K562 treated with DMSO at 1 percent for 48 hours (cell line): ENCODE measurements around the gene DNAAF6. TPM values are rescaled to one million over a fixed set of nuclear protein-coding genes. Genes with fewer than 3 reads are reported as not detected.

Experiments
- total RNA-seq: library from RNA; unstranded; fragments of 300-600 nt; gene quantifications from 2 replicates; pipeline ENCODE4 v1.2.3, GENCODE V29; 2022; ENCODE audit warnings: low replicate concordance; ENCODE audit errors: extremely low read depth

The DNAAF6 gene
- total RNA-seq, result not detected in 2 replicates

DNA sequence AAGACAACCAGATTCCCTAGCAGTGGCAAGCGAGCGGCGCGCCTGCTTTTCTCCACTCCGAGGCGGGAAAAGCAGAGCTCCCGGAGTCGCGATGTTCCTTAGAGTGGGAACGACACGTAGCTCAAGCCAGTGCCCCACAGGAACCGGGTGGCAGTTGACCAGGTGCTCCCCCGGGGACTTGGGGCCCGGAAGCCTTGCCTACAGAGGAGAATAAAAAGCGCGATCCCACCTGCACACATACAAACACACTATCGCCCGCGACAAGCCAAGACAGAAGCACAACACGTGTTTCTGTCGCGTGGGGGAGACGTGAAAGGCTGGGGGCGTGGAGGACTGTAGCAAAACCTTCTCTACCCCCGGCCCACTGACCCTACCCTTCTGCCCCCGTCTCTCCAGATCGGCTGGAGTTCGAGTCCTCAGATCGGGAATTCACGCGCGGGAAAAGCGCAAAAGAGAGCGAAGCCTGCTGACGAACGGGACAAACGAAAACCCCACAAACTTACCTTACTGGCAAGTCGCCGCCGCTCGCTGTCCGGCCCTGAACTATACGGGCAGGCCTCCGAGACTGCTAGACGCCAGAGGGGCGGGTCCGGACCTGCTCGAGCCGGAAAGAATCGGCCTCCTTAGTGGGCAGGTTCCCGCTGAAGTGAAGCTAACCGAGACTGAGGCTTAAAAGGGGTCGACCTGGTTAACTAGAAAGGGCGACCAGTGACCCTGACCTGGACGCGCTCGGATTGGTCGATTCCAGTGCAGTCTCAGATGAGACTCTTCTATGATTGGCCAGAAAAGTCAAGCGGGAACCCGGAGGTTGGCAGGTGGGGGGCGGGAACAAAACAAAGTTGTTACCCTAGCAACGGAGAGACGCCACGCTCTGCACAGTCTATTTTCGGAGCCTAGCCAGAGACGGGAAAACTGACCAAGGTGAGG lies at the start of gene DNAAF6, which contains the start of gene NUP62CL:
TSS of gene DNAAF6 (plus strand) at position 842 of the 927 bp plus-strand sequence. CDS start 6,265 bp downstream, outside the sequence.
TSS of gene NUP62CL (minus strand) at position 664 of the 927 bp plus-strand sequence. CDS start 31,287 bp downstream, outside the sequence.

Other genes with a start within 250 kb of the DNAAF6 start
- not detected in 2 replicates for gene MORC4, start 206.4 kb upstream of the DNAAF6 start, total RNA-seq
- gene RBM41, start 87.8 kb upstream of the DNAAF6 start, total RNA-seq, result not detected in 2 replicates
- gene NUP62CL, start 178 bp upstream of the DNAAF6 start, total RNA-seq, result not detected in 2 replicates
- gene FRMPD3, start 243.0 kb downstream of the DNAAF6 start, total RNA-seq, result not detected in 2 replicates